NT2/D1 (cell line): Measurements from ENCODE around the gene LRRC3C.

Experiments used
- DNase-seq: peaks from one replicate; pipeline ENCODE4 v3.0.0-alpha.2; 2011; ENCODE audit warnings: low read depth, low spot score
- H3K27me3 ChIP-seq: 2 replicates; pipeline ENCODE4 v1.6.0; 2011; ENCODE audit warnings: mild to moderate bottlenecking; ENCODE audit not compliant: insufficient read length, insufficient read depth
- H3K36me3 ChIP-seq: 2 replicates; pipeline ENCODE4 v1.6.1; 2011; ENCODE audit warnings: mild to moderate bottlenecking, low read length, mixed read lengths; ENCODE audit not compliant: insufficient read depth, insufficient read length
- H3K4me1 ChIP-seq: 2 replicates; pipeline ENCODE4 v1.5.1; 2011; ENCODE audit not compliant: insufficient read depth, insufficient read length
- H3K4me3 ChIP-seq: 2 replicates; pipeline ENCODE4 v1.5.1; 2011; ENCODE audit warnings: low read depth; ENCODE audit not compliant: insufficient read length
- H3K9ac ChIP-seq: 2 replicates; pipeline ENCODE4 v1.6.0; 2011; ENCODE audit warnings: low read depth; ENCODE audit not compliant: insufficient read length
- H3K9me3 ChIP-seq: 2 replicates; pipeline ENCODE4 v1.5.1; 2011; ENCODE audit warnings: mild to moderate bottlenecking, low read length; ENCODE audit not compliant: insufficient read depth
- SUZ12 ChIP-seq: IDR thresholded peaks from 2 replicates; pipeline ENCODE4 v1.6.1; 2011; ENCODE audit not compliant: insufficient read length, insufficient read depth; ENCODE audit errors: extremely low read depth
- YY1 ChIP-seq: IDR thresholded peaks from 2 replicates; pipeline ENCODE4 v1.6.1; 2011; ENCODE audit not compliant: insufficient read length, insufficient read depth
- ZNF274 ChIP-seq: IDR thresholded peaks from 2 replicates; pipeline ENCODE4 v1.6.1; 2011; ENCODE audit warnings: mild to moderate bottlenecking, low read depth, low read length

Gene LRRC3C

DNA sequence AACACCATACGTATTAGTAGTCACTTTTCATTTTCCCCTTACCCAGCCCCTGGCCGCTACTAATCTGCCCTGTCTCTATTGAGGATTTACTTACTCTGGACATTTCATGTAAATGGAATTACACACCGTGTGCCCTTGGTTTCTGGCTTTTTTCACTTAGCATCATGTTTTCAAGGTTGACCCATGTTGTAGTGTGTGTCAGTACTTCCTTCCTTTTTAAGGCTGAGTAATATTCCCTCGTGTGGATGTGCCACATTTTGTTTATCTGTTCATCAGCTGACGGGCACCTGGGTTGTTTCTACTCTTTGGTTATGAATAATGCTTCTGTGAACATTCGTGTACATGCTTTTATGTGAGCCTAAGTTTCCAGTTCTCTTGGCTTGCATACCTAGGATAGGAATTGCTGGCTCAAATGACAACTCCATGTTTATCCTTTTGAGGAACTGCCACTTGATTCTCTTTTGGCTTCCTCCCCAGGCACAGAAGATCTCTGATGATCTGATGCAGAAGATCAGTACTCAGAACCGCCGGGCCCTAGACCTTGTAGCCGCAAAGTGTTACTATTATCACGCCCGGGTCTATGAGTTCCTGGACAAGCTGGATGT is 60.8 kb downstream of the LRRC3C start:
- H3K4me1 ChIP-seq: no peaks in the 10 kb centered on the region
- no peaks in the 10 kb centered on the region for H3K9me3 ChIP-seq
- TF ChIP-seq YY1: no peak
- no peak for TF ChIP-seq ZNF274
- no peak for TF ChIP-seq SUZ12
- DNase-seq: no peak
- peaks cover 97% of the 10 kb centered on the region for H3K36me3 ChIP-seq
- H3K27me3 ChIP-seq: no peaks in the 10 kb centered on the region
- H3K9ac ChIP-seq: no peak overlapping the region
- no peak overlapping the region for H3K4me3 ChIP-seq

DNA sequence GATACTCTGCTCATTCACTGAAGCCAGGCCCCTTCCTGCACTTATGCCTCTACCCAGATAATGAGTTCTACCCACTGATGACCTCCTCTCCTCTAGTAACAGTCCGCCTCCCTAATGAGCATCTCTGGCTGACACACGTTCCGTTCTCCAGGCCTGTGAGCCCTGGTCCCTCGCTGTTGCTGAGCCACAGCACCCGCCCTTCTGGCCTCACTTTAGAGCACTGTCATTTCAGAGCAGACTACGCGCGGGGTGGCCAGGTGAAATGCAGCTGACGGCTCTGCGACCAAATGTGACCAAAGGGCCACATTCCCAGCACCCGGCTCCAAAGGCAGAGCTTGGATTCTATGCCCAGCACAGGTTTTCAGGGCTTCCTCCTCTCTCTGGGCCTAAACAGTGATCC is 66.9 kb downstream of the LRRC3C start:
- H3K9ac ChIP-seq: no peak overlapping the region

More for the DNA sequence above, 66.9 kb downstream of the LRRC3C start:
- DNase-seq: no peak
- TF ChIP-seq SUZ12: no peak
- TF ChIP-seq ZNF274: no peak
- no peak for TF ChIP-seq YY1
- no peaks in the 10 kb centered on the region for H3K4me1 ChIP-seq
- peaks cover 90% of the 10 kb centered on the region for H3K36me3 ChIP-seq
- H3K4me3 ChIP-seq: no peak overlapping the region
- H3K9me3 ChIP-seq: no peaks in the 10 kb centered on the region
- H3K27me3 ChIP-seq: no peaks in the 10 kb centered on the region
